Non-pigmented ciliary epithelial cell (primary cell): ENCODE data around the gene USF2.

Experiments
- DNase-seq: peaks from one replicate; pipeline ENCODE4 v3.0.0-alpha.2; 2010; ENCODE audit warnings: low read depth

USF2 gene

GRCh38 chr19:35318679-35319448 lies 50.1 kb downstream of the USF2 start:
- DNase-seq = no peak

- DNase-seq = no peak
Measured at GRCh38 chr19:35320065-35320713, 51.4 kb downstream of the USF2 start.

GRCh38 chr19:35321291-35321690 lies 52.5 kb downstream of the USF2 start:
- no peak for DNase-seq

GRCh38 chr19:35322014-35322413 lies 53.3 kb downstream of the USF2 start:
- DNase-seq = no peak

GRCh38 chr19:35327642-35328041 lies 58.9 kb downstream of the USF2 start:
- DNase-seq = no peak

GRCh38 chr19:35328851-35329285 lies 60.1 kb downstream of the USF2 start, which contains the start of gene CD22:
CD22 (plus strand) TSS chr19:35329187; CDS start chr19:35332041, 2,854 bp downstream.
- DNase-seq = no peak

GRCh38 chr19:35329323-35329722 lies 60.6 kb downstream of the USF2 start:
- DNase-seq = no peak
